Stimulated activated memory B cell treated with anti-CD40 and anti-IgM and Interleukin-4, amounts not matched to agents 10 μg/mL and 1 μg/mL and 100 μg/mL, for 72 hours (primary cell): ENCODE data around the gene RHBG.
A peak's percentile ranks its signal among the peaks of the same experiment; 100 is the strongest.

Experiments used
- ATAC-seq: fragments of 150-1000 bp; cut with Tn5 transposase; 2 replicates; pipeline ENCODE4 v1.10.0; 2021
- H3K27ac Mint-ChIP-seq: one replicate; pipeline ENCODE4 v1.8.0; 2022; ENCODE audit warnings: mild to moderate bottlenecking, mixed read lengths
- H3K27me3 Mint-ChIP-seq: one replicate; pipeline ENCODE4 v1.8.0; 2022; ENCODE audit warnings: mixed read lengths
- H3K36me3 Mint-ChIP-seq: one replicate; pipeline ENCODE4 v1.8.0; 2022; ENCODE audit warnings: mixed read lengths
- H3K4me1 Mint-ChIP-seq: one replicate; pipeline ENCODE4 v1.8.0; 2022; ENCODE audit warnings: mixed read lengths
- H3K4me3 Mint-ChIP-seq: one replicate; pipeline ENCODE4 v1.8.0; 2022; ENCODE audit warnings: mild to moderate bottlenecking, moderate library complexity, mixed read lengths
- H3K9me3 Mint-ChIP-seq: one replicate; pipeline ENCODE4 v1.8.0; 2022; ENCODE audit warnings: mixed read lengths

Gene RHBG

DNA sequence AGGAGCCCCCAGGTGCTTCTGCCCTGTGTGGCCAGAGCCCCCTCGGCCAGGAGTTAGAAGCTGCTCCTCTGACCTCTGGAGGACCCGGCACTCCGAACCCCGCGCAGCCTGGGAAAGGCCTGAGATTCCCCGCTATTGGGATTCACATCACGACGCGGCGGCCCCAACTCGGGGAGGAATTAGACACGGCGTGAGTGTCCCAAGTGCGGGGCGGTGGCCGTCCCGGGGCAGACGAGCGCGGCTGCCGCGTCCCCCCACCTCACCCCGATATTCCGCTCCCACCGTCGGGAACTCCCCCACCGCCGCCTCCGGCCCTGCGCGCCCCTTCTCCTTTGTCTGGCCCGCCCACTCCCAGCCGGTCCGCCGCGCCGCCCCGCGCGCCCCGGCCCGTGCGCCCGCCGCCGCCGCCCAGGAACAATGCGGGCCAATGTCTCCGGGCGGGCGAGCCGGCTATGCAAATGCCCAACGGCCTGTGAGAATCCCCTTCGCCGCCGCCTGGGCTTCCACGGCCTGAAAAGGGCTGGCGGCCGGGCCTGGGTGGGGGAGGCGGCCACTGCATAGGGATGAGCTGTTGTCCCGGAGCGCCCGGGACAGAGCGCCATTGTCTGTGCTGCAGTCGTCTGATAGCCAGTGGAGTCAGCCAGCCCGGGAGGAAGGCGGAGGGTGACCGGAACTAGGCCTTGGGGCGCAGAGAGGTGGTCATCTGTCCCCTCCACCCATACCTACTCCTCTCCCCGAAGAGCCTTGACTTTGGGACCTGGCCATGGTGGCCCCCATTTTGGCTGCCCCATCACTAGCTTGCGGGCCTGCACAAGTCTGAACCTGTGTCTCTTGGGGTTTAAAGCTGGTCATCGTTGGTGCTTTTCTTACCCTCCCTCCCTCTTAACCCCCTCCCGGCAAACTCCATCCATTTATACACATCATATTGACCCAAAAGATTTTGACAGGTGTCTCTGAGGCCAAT, 19.4 kb downstream of the RHBG start:
- ATAC-seq, result no peak
- Mint-ChIP-seq H3K27me3 (peaks cover 68% of the 10 kb centered on the region), H3K9me3 (no peaks in the 10 kb centered on the region)

DNA sequence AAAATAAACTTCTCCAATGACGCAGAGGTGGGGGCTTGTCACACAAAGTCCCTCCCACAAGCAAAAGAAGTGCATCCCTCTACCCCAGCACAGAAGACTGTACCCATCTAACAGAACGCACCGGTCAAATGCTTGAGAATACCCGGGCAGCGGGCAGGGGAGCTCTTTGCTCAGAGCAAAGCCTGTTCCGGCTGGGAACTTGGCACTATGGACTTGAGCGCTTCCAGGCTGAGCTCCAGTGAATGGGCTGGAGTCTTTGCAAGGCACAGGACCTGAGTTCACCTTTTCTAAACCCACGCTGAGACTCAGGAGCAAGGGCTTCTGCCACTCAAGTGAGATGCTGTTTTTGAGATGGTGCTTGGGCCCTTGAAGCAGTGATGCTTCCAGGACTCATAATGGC, 20.3 kb downstream of the RHBG start:
- H3K36me3 Mint-ChIP-seq, result no peaks in the 10 kb centered on the region
- peaks cover 8% of the 10 kb centered on the region for H3K4me1 Mint-ChIP-seq
- H3K4me3 Mint-ChIP-seq, result no peak overlapping the region
- H3K27me3 Mint-ChIP-seq, result peaks cover 68% of the 10 kb centered on the region
- H3K9me3 Mint-ChIP-seq, result no peaks in the 10 kb centered on the region
- no peak for ATAC-seq
- H3K27ac Mint-ChIP-seq, result no peak overlapping the region

More for the DNA sequence above, 19.4 kb downstream of the RHBG start:
- Mint-ChIP-seq H3K36me3 (no peaks in the 10 kb centered on the region), H3K27ac (no peak overlapping the region), H3K4me1 (peaks cover 8% of the 10 kb centered on the region), H3K4me3 (peak overlapping the region; percentile 32)

DNA sequence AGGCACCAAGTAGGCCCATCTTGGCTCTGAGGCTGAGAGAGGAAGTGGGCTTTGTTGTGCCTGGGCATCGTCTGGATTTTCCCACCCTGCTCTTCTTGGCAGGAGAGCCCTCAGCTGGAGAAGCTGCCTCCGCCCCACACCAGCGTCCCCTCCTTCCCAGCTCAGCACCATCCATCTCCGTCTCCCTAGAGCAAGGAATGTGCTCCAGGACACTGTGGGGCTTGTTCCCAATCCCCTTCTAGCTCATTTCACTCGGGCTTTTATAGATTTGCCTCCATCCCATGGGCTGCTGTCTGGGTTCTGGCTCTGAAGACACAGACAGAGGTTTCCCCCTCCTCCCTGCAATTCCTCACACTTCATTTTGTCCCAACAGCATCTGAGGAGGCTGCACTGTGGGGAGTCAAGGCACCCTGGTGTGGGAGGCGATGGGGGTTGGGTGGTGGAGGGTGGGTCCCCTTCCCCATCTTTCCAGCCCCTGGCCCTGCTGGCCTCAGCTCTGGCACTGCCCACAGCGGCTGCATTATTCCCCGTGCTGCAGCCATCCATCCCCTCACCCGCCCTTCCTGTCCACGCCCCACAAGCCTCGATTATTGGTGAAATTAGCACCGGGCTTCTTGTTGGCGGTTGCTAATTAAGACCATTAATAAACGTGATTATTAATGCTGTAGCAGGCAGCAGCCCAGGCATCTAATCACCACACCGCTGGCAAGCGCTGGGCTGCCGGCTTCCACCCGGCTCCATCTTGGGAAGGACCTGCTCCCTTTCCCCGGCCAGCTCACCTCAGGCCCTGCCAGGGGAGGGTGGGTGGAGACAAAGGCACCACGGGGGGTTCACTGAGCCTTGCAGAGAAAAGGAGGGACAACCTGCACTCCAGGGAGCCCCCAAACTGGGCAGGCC, 21.7 kb downstream of the RHBG start:
- H3K4me1 Mint-ChIP-seq, result peaks cover 14% of the 10 kb centered on the region
- no peak for ATAC-seq
- H3K4me3 Mint-ChIP-seq, result no peak overlapping the region
- peaks cover 74% of the 10 kb centered on the region for H3K27me3 Mint-ChIP-seq
- no peak overlapping the region for H3K27ac Mint-ChIP-seq
- no peaks in the 10 kb centered on the region for H3K36me3 Mint-ChIP-seq
- H3K9me3 Mint-ChIP-seq, result no peaks in the 10 kb centered on the region

DNA sequence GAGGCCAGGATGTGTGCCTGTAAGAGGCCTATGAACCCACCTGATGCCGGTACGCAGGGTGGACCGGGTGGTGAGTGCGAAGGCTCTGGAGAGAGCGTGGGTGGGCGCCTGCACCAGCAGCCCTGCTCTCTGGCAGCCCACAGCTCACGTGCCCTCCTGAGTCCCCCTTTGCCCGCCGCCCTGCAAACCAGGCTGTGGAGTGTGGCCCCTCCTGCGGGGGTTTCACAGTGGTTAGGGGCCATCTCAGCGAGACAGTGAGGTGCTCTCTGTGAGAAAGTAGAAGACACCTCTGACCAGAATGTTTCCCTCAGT, 22.3 kb downstream of the RHBG start:
- no peak overlapping the region for H3K27ac Mint-ChIP-seq

DNA sequence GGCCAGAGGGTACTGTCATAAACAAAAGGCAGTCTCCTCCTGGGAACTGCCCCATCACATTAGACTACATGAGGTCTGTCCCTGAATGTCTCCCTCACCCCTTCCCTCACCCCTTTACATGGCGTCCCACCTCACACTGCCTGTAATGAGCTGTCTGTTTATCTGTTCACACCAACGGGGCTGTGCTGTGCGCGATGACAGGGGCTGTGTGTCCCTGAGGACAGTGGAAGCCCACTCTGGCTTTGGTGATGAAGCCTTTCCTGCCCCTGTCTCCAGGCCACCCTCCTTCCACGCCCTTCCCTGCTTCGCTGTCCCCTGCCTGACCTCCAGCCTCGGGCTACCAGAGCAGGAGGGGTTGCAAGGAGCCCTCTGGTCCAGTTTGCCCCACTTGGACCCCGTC, 22.7 kb downstream of the RHBG start:
- no peak for ATAC-seq
- H3K36me3 Mint-ChIP-seq, result no peaks in the 10 kb centered on the region
- H3K4me3 Mint-ChIP-seq, result no peak overlapping the region
- peaks cover 9% of the 10 kb centered on the region for H3K4me1 Mint-ChIP-seq
- peaks cover 67% of the 10 kb centered on the region for H3K27me3 Mint-ChIP-seq
- H3K27ac Mint-ChIP-seq, result no peak overlapping the region
- no peaks in the 10 kb centered on the region for H3K9me3 Mint-ChIP-seq

More for the DNA sequence above, 22.3 kb downstream of the RHBG start:
- no peak for ATAC-seq
- Mint-ChIP-seq H3K36me3 (no peaks in the 10 kb centered on the region), H3K4me3 (no peak overlapping the region), H3K9me3 (no peaks in the 10 kb centered on the region), H3K27me3 (peaks cover 71% of the 10 kb centered on the region), H3K4me1 (peaks cover 9% of the 10 kb centered on the region)

DNA sequence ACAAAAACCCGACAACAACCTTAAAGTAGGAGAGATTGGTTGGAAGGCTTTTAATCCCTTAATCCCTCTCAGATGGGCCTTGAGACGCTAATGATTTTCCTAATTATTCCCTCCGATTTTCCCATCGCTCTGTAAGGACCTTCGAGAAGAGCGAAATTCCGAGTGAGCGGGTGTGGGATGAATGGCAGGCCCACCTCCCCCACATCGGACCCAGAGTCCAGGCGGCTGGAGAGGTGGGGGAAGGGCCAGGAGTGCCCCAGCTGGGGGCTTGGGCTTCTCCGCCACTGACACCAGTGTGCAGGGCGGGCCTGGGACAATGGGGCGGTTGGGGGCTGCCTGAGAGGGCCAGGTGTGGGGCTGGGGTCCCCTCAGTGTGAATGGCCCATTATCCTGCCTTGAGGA, 23.4 kb downstream of the RHBG start:
- H3K27ac Mint-ChIP-seq, result no peak overlapping the region
- H3K4me1 Mint-ChIP-seq, result peaks cover 9% of the 10 kb centered on the region
- no peak overlapping the region for H3K4me3 Mint-ChIP-seq

DNA sequence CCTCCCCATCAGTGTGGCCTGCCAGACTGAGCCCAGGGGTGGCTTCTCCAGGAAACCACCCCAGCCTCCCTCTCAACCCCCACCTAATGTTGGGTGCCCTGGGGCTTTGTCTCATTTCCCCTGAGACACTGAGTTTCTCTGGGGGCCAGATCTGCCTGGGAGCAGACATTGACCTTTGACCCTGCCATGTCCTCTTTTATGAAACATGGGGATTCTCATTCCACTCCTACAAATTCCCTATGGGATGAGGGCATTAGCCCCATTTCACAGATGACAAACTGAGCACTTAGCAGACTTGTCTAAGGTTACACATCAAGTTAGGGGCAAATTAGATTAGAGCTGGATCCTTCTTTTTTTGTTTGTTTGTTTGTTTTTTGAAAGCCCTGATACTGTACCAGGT, 24.1 kb downstream of the RHBG start:
- Mint-ChIP-seq H3K27me3 (peaks cover 53% of the 10 kb centered on the region), H3K36me3 (no peaks in the 10 kb centered on the region), H3K4me3 (no peak overlapping the region), H3K27ac (no peak overlapping the region), H3K4me1 (peaks cover 10% of the 10 kb centered on the region), H3K9me3 (no peaks in the 10 kb centered on the region)
- ATAC-seq, result no peak

More for the DNA sequence above, 23.4 kb downstream of the RHBG start:
- no peaks in the 10 kb centered on the region for H3K36me3 Mint-ChIP-seq
- no peaks in the 10 kb centered on the region for H3K9me3 Mint-ChIP-seq
- ATAC-seq, result no peak
- peaks cover 60% of the 10 kb centered on the region for H3K27me3 Mint-ChIP-seq

DNA sequence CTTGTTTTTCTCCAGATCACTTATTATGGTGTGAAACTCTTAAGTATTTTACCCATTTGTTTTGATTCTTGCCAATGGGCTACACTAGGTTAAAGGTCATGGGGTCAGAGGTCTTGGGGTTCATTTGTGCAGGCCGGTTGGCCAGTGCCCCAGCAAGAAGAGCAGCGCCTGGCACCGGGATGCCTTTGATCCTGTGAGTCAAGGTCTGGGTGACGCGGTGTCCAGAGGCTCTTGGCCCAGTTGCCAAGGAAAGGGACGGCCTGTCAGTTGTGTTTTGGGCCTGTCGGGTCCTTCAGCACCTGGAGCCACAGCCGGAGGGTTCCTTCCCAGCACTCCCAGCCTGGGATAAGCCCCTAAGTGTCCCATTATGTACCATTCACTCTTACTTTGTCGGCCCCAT, 25.1 kb downstream of the RHBG start:
- no peak for ATAC-seq
- no peaks in the 10 kb centered on the region for H3K36me3 Mint-ChIP-seq
- H3K4me3 Mint-ChIP-seq, result no peak overlapping the region
- peaks cover 19% of the 10 kb centered on the region for H3K4me1 Mint-ChIP-seq
- no peak overlapping the region for H3K27ac Mint-ChIP-seq
- H3K9me3 Mint-ChIP-seq, result peaks cover 3% of the 10 kb centered on the region
- H3K27me3 Mint-ChIP-seq, result peaks cover 44% of the 10 kb centered on the region

DNA sequence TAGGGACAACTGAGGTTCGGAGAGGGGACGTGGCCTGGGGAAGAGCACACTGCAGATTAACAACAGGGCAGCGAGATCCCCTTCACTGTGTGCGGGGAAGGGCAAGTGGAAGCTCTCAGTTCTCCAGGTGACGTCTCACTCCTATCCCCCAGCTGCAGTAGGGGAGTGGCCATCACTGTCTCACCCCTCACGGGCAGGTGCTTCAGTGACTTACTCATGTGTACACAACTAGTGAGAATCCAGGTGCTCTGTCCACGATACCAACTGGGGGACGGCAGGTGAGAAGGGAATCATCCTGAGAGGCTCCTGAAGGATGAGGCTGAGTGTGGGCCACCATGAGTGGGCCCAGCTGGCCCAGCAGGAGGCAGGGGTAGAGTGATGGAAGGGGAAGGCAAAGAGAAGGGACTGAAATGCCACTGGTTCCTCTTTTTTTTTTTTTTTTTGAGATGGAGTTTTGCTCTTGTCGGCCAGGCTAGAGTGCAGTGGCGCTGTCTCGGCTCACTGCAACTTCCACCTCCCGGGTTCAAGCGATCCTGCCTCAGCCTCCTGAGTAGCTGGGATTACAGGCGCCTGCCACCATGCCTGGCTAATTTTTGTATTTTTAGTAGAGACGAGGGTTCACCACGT, 25.9 kb downstream of the RHBG start:
- Mint-ChIP-seq H3K27ac (no peak overlapping the region), H3K4me1 (peaks cover 27% of the 10 kb centered on the region), H3K36me3 (no peaks in the 10 kb centered on the region), H3K4me3 (no peak overlapping the region), H3K9me3 (peaks cover 3% of the 10 kb centered on the region), H3K27me3 (peaks cover 35% of the 10 kb centered on the region)
- ATAC-seq, result peak; percentile 60

DNA sequence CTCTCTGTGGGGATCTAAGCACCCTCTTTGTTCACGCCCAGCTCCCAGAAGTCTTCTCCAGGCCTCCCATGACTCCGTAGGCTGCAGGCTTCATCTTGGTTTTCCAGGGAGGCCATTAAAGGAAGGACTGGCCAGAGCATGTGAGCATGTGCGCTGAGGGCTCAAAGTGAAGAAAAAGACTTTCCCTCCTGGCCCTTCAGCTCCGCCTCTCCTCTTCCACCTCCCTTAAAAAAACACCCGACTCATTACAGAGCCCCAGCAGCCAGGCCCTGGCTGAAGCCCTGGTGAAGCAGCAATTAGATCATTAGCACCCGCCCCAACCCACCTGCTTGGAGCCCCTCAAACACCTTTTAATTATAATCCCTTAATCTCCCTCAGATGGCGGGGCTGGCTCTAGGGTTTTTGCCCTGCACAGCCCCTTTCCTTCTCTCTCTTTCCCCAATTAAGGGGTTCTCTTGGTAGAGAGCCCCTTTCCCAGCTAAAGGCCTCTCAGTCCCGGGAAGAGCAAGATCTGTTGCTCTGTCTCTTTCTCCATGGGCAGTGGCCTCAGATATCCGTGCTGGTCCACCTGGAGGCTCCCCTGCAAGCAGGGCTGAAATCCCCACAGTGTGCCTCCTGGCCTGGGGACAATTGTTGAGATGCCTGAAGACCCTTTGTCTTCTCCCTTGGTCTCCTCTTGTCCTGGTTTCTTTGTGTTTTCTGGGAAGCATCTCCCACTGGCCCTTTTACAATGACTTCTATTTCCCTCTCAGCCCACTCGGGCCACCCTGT, 30.5 kb downstream of the RHBG start:
- Mint-ChIP-seq H3K4me1 (peaks cover 30% of the 10 kb centered on the region), H3K9me3 (peaks cover 3% of the 10 kb centered on the region), H3K27me3 (peaks cover 31% of the 10 kb centered on the region), H3K27ac (peak overlapping the region; percentile 51), H3K36me3 (no peaks in the 10 kb centered on the region), H3K4me3 (no peak overlapping the region)
- ATAC-seq, result no peak

DNA sequence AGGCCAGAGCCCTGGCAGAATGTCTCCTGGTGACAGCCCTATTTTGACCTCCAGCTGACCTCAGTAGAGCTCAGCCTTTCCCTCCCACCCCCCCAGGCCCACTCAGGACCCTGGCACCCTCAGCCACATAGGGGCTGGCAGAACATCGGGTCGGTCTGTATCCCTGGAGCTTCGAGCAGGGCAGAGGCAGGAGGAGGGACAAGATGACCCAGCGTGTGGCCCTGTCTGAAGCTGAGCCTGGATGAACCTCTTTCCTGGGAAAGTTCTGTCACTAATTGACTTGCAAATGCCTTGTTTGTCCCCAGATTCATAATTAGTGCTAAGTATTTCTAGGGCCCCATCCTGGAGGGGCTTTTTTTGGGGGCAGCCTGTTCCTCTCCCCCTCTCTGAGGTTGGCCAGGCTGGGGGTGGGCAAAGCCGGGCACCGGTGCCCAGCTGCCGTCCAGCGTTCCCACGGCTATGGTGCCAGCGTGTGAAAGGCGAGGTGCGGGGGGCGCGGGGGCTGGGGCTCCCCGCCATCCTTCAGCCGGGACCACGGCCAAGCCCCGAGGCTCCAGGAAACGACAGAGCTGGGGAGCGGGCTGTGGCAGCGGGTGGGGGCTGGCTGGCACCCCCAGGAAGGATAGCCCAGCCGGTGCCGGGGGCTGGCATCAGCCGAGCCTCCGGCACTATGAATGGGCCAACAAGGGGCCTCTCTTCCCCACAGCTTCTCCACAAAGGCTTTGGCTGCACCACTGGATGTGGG, 31.4 kb downstream of the RHBG start:
- H3K36me3 Mint-ChIP-seq, result no peaks in the 10 kb centered on the region
- H3K27me3 Mint-ChIP-seq, result peaks cover 32% of the 10 kb centered on the region
- H3K27ac Mint-ChIP-seq, result peak overlapping the region; percentile 51
- H3K4me1 Mint-ChIP-seq, result peaks cover 23% of the 10 kb centered on the region
- H3K9me3 Mint-ChIP-seq, result peaks cover 3% of the 10 kb centered on the region
- no peak for ATAC-seq
- no peak overlapping the region for H3K4me3 Mint-ChIP-seq

DNA sequence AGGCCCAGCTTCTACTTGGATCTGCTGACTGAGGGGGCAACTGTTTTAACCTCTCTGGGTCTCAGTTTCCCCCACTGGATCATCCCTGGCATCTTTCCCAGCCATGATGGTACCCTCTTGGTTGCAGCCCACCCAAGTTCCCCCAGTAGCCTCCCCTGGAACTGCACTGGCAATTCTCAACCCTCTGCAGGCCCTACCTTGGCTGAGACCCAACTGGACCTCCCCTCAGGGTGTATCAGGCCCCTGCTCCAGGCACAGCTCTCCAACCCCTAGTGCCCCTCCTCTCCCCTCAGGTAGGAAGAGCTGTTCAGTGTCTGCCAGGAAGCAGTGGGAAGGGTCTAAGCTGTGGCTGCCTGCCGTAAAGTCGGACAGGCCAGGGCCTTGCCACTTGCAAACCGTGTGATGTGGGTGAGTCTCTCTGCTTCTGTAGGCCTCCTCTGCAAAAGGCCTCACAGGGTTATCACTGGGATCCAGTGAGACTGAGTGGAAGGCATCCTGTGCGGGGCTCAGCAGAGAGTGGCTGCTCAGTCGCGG, 32.1 kb downstream of the RHBG start:
- ATAC-seq, result no peak
- peaks cover 23% of the 10 kb centered on the region for H3K4me1 Mint-ChIP-seq
- H3K4me3 Mint-ChIP-seq, result no peak overlapping the region
- peaks cover 39% of the 10 kb centered on the region for H3K27me3 Mint-ChIP-seq
- H3K36me3 Mint-ChIP-seq, result no peaks in the 10 kb centered on the region
- peak overlapping the region; percentile 15 for H3K27ac Mint-ChIP-seq
- peaks cover 3% of the 10 kb centered on the region for H3K9me3 Mint-ChIP-seq

DNA sequence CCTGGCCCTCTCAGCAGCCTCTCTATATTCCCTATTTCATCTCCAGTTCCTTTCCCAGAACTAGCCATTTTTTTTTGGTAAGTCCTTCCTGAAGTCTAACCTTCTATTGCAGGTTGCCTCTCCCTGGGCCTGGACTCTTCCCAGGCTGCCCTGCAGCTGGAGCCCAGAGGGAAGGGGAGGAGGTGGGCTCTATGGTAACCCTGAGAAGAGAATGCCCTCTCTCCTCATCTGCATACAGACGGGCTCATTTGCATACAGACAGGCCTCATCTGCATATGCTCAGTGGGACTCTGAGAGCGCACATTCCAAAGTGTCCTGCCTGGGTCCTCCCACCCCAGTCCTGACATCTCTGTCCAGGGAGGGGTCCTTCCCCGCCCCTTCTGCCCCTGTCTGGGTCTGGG, 32.7 kb downstream of the RHBG start:
- H3K27ac Mint-ChIP-seq, result peak overlapping the region; percentile 15

More for the DNA sequence above, 32.7 kb downstream of the RHBG start:
- Mint-ChIP-seq H3K4me3 (no peak overlapping the region), H3K27me3 (peaks cover 45% of the 10 kb centered on the region), H3K9me3 (peaks cover 3% of the 10 kb centered on the region), H3K36me3 (no peaks in the 10 kb centered on the region), H3K4me1 (peaks cover 23% of the 10 kb centered on the region)
- ATAC-seq, result no peak
